ENCODE results near the gene ZNF630.

DNA sequence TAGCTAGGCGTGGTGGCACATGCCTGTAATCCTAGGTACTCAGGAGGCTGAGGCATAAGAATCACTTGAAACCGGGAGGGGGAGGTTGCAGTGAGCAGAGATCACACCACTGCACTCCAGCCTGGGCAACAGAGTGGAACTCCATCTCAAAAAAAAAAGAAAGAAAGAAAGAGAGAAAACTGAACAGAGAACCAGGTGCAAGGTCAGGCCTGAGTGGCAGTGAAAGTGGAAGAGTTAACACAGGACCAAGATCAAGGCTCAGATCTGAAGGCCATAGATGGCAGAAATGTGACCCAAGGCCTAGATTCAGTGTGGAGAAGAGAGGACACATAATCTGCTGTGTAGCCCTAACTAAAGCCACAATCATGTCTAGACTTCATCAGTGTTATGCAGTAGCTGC is 4.9 kb upstream of the ZNF630 start:
- TF ChIP-seq, protein P1, sequence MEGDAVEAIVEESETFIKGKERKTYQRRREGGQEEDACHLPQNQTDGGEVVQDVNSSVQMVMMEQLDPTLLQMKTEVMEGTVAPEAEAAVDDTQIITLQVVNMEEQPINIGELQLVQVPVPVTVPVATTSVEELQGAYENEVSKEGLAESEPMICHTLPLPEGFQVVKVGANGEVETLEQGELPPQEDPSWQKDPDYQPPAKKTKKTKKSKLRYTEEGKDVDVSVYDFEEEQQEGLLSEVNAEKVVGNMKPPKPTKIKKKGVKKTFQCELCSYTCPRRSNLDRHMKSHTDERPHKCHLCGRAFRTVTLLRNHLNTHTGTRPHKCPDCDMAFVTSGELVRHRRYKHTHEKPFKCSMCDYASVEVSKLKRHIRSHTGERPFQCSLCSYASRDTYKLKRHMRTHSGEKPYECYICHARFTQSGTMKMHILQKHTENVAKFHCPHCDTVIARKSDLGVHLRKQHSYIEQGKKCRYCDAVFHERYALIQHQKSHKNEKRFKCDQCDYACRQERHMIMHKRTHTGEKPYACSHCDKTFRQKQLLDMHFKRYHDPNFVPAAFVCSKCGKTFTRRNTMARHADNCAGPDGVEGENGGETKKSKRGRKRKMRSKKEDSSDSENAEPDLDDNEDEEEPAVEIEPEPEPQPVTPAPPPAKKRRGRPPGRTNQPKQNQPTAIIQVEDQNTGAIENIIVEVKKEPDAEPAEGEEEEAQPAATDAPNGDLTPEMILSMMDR (IDR thresholded peaks at IDR 0.05): no peak
- no peak for TF ChIP-seq TCF7L2 (IDR thresholded peaks at IDR 0.05; ENCODE audit: low read depth, low read length)
- TF ChIP-seq, protein P2, sequence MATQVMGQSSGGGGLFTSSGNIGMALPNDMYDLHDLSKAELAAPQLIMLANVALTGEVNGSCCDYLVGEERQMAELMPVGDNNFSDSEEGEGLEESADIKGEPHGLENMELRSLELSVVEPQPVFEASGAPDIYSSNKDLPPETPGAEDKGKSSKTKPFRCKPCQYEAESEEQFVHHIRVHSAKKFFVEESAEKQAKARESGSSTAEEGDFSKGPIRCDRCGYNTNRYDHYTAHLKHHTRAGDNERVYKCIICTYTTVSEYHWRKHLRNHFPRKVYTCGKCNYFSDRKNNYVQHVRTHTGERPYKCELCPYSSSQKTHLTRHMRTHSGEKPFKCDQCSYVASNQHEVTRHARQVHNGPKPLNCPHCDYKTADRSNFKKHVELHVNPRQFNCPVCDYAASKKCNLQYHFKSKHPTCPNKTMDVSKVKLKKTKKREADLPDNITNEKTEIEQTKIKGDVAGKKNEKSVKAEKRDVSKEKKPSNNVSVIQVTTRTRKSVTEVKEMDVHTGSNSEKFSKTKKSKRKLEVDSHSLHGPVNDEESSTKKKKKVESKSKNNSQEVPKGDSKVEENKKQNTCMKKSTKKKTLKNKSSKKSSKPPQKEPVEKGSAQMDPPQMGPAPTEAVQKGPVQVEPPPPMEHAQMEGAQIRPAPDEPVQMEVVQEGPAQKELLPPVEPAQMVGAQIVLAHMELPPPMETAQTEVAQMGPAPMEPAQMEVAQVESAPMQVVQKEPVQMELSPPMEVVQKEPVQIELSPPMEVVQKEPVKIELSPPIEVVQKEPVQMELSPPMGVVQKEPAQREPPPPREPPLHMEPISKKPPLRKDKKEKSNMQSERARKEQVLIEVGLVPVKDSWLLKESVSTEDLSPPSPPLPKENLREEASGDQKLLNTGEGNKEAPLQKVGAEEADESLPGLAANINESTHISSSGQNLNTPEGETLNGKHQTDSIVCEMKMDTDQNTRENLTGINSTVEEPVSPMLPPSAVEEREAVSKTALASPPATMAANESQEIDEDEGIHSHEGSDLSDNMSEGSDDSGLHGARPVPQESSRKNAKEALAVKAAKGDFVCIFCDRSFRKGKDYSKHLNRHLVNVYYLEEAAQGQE (IDR thresholded peaks at IDR 0.05; ENCODE audit: insufficient read depth in 1 of 2, low read depth in 2 of 2, low read length in 1 of 2): no peak
